Adipose tissue (tissue), 3 donors: ENCODE measurements around the gene OGFOD3. TPM values are rescaled to one million over a fixed set of nuclear protein-coding genes. Genes with fewer than 3 reads are reported as not detected.
"Not testable (repeated sequence)": the region's sequence is repeated elsewhere in the genome, so short reads cannot be mapped to it uniquely, and the experiment has no call there.

Experiments
- H3K27ac ChIP-seq: one replicate; pipeline ENCODE4 v1.5.1; 2013; ENCODE audit warnings: low read depth, low read length
- WGBS, 3 donors: extraction: QIAGEN DNeasy Blood & Tissue Kit; methylation state at CpG; one replicate each; pipeline ENCODE4 v1.1.7; 2013; 5-methylcytosine and 5-hydroxymethylcytosine counted together
- polyA plus RNA-seq, 3 donors: library from polyadenylated mRNA; stranded (reverse); fragments of 200-250 nt; gene quantifications; one replicate each; pipeline ENCODE4 v1.2.3, GENCODE V29; 2013
- donor health status: healthy with polysubstance abuse.
- donor health status: Bipolar disorder and iron deficiency.
- donor health status: healthy.

Gene OGFOD3
- polyA plus RNA-seq, 3 donors: 14.8 to 26.3 (median 18.6) TPM

DNA sequence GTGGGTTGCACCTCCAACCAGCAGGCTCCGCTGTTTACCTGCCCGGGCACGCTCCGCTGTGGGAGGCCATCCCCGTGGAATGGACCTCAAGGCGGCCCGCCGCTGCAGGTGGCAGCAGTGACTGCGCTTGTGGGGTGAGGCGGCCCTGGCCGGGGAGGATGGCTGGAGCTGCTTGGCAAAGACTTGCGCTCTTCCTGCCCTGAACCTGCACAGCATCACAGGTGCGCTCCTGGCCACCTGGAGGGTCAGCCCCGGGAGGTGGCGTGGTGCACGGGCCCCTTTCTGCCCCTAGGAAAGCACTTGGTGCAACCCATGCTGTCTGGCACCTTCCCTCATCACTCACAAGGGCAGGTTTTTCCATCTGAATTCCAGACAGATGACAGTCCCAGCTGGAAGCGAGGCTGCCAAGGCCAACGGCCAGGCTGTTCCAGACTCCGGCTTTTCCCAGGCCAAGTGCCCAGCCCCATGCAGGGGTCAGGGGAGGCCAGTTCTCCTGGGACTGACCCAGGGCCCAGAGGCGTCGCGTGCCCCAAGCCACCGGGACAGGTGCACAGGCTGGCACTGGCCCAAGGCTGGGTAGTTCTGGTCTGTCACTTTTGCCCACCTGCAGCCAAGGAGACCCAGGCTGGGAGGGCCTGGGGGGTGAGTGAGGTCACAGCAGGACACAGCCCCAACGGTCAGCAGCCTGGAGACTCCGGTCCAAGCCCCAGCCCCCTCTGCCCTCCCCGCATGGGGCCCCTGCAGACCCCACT, 33.5 kb downstream of the OGFOD3 start:
- 22 to 54% (median 51%) methylated on average over 26 of the region's 26 CpGs for WGBS, 3 donors
- no peak overlapping the region for H3K27ac ChIP-seq

DNA sequence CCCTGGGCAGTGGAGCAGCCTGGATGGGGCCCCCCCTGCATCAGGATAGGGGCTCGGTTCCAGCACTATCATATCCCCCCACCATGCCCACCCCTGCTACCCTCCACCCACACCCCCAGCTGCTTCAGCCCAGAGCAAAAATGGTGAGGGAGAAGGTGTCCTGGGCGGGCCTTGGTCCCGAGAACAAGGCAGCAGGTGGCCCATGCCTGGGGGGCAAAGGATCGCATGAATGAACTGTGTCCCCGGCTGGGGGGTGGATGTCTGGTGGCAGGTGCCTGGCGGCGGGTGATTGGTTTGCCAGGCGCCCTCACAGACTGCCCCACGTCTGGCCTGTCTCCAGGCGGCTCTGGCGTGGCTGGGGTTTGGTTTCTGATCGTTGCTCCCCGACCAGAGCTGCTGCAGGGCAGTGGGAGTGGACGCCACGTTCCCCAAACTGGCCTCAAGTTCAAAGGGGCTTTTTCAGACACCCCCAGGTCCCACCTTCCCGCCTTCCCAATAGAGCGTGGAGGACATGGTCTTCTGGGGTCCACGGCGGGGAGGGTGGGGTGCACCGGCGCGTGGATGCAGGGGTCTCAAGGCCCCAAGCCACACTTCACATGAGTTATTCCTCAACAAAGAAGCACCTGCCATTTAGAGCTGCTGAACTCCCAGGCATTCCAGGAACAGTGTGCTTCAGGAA, 34.2 kb downstream of the OGFOD3 start:
- 34 to 76% (median 73%) methylated on average over 22 of the region's 22 CpGs for WGBS, 3 donors
- H3K27ac ChIP-seq: no peak overlapping the region

DNA sequence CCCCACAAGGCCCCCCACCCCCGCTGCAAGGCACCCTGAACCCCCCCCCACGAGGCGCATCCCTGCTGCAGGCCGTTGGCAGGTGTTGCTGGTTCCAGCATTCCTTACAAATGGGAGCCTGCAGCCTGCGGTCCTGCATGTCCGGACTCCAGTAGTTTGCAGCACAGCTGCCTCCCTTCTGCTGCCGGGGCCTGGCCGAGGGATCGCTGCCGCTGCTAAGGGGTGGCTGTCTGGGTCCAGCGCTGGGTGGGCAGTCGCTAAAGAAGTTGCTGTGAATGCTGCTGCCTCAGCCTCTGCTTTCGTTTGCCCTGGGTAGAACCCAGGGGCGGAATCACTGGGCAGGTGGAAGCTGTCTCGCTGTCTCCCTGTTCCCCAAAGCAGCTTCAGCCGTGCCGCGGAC, 35.0 kb downstream of the OGFOD3 start:
- 55 to 66% (median 60%) methylated on average over 16 to 18 of the region's 18 CpGs for WGBS, 3 donors
- H3K27ac ChIP-seq: no peak overlapping the region

DNA sequence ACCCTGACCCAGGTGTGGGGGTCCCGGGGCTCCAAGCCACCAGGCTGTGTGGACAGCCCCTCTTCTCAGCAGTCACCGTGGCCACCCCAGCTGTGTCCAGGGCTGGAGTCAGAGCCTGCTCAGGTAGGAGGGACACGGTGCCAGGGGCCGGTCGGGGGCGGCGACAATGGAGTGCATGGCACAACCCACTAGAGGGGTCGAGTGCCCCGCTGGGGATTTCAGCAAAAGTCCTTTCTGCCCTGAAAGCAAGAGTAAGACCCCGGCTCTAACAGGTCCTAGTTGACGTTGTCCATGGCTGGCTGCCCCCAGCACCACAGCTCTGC, 35.5 kb downstream of the OGFOD3 start:
- WGBS, 3 donors: 79 to 86% (median 83%) methylated on average over 11 of the region's 11 CpGs

DNA sequence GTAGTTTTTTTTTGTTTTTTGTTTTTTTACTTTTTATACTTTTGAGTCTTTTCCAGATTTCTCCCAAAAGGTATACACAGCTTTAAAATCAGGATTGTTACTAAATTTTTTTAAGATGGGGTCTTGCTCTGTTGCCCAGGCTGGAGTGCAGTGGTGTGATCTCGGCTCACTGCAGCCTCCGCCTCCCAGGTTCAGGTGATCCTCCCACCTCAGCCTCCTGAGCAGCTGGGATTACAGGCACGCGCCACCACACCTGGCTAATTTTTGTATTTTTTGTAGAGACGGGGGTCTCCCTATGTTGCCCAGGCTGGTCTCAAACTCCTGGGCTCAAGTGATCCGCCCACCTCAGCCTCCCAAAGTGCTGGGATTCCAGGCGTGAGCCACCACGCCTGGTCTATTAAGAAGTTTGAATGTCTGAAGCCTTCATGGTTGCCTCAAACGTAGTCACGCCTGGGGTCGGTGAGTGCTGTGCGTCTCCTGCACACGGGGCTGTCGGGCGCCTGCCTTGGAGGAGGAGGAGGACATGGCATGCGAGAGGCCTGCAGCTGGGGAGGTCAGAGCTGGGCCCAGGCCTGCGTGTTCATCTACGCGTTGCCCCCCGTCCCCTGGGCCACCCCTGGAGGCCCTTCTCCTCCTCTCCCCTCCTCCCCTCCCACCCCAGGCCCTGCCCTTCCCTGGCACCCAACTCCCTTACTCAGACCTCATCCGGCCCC, 36.0 kb downstream of the OGFOD3 start:
- 86 to 88% (median 87%) methylated on average over 20 to 21 of the region's 21 CpGs for WGBS, 3 donors
- not testable (repeated sequence) for H3K27ac ChIP-seq

More for the DNA sequence above, 35.5 kb downstream of the OGFOD3 start:
- no peak overlapping the region for H3K27ac ChIP-seq

DNA sequence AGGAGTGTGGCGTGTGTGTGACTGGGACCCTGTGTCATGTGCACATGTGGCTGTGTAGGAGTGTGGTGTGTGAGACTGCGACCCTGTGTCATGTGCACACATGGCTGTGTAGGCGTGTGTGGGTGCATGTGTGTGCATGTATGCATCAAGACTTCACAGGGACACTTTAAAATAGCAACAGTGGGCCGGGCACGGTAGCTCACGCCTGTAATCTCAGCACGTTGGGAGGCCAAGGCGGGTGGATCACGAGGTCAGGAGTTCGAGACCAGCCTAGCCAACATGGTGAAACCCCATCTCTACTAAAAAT, 36.7 kb downstream of the OGFOD3 start:
- not testable (repeated sequence) for H3K27ac ChIP-seq
- WGBS, 3 donors: 76 to 79% (median 76%) methylated on average over 10 of the region's 10 CpGs

DNA sequence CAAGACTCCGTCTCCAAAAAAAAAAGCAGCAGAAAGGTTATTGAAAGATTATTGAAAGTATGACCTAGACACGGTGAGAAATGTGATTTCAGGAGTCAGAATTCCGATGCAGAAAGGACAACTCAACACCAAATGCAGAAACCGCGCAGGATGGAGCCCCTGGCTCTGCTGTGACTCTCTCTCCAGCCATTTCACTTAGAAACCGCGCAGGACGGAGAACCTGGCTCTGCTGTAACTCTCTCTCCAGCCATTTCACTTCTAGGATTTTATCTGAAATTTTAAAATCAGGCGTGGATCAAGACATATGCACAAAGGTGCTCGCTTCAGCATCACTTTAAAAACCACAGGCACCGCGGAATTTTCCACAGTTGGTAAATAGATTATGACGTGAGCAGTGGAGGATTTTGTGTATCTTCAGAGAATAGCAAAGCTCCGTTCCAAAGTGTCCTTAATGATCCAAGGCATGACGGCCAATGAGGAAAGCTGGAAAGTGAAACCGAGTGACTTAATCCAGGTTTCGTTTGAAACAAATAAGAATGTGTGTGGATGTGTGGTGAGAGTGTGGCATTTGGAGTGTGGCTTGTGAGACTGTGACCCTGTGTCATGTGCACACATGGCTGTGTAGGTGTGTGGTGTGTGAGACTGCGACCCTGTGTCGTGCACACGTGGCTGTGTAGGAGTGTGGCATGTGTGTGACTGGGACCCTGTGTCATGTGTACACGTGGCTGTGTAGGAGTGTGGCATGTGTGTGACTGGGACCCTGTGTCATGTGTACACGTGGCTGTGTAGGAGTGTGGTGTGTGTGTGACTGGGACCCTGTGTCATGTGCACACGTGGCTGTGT, 37.3 kb downstream of the OGFOD3 start:
- 56 to 65% (median 58%) methylated on average over 23 of the region's 23 CpGs for WGBS, 3 donors
- H3K27ac ChIP-seq: no peak overlapping the region

DNA sequence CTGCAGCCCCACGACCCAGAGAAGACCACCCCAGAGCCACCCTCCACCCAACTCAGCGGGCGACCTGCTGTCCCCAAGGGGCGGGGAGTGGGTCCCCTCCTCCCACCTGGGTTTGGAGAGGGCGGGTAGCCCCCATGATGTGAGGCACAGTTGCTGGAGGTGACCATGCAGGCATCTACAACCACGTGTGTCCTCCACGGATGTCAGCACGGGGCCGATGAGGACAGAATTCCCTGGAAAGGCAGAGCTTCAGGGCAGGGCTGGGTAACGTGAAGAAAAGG, 39.7 kb downstream of the OGFOD3 start:
- WGBS, 3 donors: 61 to 68% (median 66%) methylated on average over 10 of the region's 10 CpGs

DNA sequence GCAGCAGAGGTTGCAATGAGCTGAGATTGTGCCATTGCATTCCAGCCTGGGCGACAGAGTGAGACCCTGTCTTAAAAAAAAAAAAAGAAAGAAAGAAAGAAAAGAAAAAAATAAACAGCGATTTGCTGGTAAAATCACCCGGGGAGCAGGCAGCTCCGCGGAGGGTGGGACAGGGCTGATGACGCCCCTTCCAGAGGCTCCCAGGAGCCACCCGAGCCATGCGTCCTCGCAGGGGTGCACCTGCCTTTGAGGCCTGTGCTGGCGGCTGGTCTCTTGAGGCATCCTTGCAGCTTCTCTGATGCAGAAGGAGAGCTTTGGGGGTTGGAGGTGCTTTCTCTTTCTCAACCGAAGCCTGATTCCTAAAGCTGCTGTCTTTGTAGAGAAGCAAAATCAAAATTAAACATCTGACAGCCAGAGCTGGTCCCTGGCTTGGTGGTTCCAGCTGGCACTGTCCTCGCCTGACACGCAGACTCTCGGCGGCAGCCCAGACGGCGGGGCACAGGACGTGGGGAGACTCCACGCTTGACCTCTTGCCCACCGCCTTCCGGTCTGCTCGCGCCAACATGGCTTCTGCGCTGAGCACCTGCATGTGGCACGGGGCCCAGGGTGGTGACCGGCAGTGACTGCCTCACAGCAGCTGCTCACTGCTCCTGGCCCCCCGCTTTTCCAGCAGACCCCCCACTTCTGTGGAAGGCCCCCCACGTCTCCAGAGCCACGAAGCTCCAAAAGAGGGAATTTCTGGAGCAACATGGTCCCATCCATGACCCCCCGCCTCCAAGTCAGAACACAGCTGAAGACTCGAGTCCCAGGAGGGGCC, 40.3 kb downstream of the OGFOD3 start:
- H3K27ac ChIP-seq: no peak overlapping the region
- 76 to 82% (median 77%) methylated on average over 31 of the region's 31 CpGs for WGBS, 3 donors

More for the DNA sequence above, 39.7 kb downstream of the OGFOD3 start:
- no peak overlapping the region for H3K27ac ChIP-seq

DNA sequence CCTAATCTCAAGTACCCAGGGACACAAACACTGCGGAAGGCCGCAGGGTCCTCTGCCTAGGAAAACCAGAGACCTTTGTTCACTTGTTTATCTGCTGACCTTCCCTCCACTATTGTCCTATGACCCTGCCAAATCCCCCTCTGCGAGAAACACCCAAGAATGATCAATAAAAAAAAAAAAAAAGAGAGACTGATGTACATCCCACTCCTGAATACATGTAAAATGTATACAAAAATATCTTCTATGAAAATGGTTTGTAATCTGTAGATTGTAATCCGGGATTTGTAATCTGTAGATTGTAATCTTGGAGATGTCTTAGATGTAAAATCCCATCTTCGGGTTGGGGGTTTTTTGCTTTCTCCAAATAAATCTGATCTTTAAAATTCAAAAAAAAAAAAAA, 41.1 kb downstream of the OGFOD3 start:
- 43 to 72% (median 54%) methylated on average over 2 to 3 of the region's 5 CpGs for WGBS, 3 donors

DNA sequence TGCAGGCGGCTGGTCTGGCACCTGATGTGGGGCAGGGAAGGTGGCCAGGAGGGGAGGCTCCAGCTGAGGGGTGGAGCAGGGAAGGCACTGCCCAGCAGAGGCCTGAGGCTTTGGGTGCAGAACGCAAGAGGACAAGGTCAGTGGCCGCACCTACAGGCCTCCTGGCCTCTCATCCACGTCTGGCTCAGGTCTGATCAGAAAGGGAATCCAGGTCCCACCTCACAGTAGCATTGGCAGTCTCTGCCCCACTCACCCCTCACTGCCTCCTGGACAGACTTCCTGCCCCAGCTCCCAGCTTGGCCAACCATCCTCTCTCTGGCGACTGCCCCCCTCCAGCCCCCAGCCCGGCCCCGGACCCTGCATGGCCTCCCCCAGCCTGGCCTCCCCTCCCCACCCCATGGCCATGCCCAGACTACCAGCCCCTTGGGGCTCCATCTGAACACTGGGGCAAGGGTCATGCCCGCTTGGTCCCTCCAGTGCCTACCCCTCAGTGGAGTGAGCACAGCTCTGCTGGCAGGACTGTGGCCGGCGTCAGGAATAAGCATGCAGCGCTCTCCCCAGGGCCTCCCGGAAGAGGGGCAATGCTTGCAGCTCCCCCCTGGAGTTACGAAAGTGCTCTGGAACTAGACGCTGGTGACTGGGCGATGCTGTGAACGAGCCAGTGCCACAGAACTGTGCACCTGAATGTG, 42.2 kb downstream of the OGFOD3 start:
- 66 to 73% (median 71%) methylated on average over 16 of the region's 16 CpGs for WGBS, 3 donors
- no peak overlapping the region for H3K27ac ChIP-seq

More for the DNA sequence above, 41.1 kb downstream of the OGFOD3 start:
- H3K27ac ChIP-seq: not testable (repeated sequence)

DNA sequence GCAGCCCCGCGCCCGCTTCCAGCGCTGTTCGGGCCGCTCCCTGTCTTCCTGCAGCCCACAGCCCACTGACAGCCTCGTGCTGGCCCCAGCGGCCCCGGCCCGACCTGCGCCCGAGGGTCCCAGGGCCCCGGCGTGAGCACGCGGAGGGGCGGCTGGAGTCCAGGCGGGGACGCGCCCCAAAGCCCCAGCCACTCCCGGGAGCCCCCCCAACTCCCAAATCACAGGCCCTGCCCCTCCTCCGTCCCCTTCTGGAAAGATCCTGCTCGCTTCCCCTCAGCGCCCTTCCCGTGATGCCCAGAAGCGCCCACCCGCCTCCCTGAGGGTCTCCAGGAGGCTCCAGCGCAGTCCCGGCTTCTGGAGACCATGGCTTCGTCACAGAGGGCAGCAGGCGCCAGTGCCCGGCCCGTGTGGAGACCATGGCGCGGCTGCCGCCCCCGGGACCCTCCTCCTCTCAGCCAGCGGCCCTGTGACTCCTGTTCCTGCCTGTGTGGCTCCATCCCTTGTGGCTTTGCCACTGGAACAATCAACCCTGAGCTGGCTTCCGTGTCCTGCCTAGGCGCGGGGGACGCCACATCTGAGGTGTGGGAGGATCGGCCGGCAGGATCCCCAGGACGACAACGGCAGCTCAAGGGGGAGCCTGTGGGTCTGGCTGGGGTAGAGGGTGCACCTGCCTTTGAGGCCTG, 42.9 kb downstream of the OGFOD3 start:
- WGBS, 3 donors: 48 to 70% (median 54%) methylated on average over 38 to 46 of the region's 46 CpGs
- no peak overlapping the region for H3K27ac ChIP-seq

DNA sequence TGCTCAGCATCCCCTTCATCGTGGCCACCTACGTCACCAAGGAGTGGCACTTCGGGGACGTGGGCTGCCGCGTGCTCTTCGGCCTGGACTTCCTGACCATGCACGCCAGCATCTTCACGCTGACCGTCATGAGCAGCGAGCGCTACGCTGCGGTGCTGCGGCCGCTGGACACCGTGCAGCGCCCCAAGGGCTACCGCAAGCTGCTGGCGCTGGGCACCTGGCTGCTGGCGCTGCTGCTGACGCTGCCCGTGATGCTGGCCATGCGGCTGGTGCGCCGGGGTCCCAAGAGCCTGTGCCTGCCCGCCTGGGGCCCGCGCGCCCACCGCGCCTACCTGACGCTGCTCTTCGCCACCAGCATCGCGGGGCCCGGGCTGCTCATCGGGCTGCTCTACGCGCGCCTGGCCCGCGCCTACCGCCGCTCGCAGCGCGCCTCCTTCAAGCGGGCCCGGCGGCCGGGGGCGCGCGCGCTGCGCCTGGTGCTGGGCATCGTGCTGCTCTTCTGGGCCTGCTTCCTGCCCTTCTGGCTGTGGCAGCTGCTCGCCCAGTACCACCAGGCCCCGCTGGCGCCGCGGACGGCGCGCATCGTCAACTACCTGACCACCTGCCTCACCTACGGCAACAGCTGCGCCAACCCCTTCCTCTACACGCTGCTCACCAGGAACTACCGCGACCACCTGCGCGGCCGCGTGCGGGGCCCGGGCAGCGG, 43.6 kb downstream of the OGFOD3 start:
- no peak overlapping the region for H3K27ac ChIP-seq
- WGBS, 3 donors: 31 to 59% (median 32%) methylated on average over 67 to 79 of the region's 79 CpGs

DNA sequence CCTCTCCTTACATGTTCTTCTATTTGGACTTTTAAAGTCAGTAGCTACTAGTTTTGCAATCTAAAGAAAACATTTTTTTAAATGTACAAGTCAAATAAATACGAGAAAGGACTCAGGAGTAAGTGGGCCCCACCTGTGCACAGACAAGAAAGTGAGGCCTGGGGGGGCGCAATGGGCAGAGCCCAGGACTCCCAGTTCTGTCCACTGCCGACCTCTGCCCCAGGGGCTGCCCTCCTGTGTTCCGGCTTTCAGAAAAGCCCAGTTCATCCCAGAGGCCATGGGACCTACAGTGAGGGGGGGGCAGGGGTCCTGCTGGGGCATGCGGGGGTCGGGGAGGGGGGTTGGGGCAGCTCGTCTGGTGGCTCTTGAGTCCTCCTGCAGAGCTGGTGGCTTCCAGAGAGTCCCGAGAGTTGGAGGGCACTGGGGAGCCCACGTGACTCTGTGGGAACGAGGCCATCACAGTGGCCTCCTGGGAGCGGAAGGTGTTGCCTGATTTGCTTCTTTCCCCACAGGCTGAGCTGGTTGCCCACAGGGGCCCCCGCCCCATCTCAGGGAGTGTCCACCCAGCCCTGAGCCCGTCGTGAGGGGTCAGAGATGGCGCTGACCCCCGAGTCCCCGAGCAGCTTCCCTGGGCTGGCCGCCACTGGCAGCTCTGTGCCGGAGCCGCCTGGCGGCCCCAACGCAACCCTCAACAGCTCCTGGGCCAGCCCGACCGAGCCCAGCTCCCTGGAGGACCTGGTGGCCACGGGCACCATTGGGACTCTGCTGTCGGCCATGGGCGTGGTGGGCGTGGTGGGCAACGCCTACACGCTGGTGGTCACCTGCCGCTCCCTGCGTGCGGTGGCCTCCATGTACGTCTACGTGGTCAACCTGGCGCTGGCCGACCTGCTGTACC, 44.4 kb downstream of the OGFOD3 start:
- H3K27ac ChIP-seq: no peak overlapping the region
- 85 to 91% (median 88%) methylated on average over 32 to 37 of the region's 37 CpGs for WGBS, 3 donors

DNA sequence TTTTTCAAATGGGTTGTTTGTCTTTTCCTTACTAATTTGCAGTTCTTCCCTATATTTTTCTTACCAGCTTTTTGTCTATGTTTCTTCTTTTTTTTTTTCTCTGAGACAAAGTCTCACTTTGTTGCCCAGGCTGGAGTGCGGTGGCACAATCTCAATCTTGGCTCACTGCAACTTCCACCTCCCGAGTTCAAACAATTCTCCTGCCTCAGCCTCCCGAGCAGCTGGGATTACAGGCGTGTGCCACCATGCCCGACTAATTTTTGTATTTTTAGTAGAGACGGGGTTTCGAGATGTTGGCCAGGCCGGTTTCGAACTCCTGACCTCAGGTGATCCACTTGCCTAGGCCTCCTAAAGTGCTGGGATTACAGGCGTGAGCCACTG, 45.3 kb downstream of the OGFOD3 start:
- not testable (repeated sequence) for H3K27ac ChIP-seq
- 85 to 94% (median 86%) methylated on average over 10 of the region's 10 CpGs for WGBS, 3 donors
